ENCODE results near the gene SCN2B. TPM values are rescaled to one million over a fixed set of nuclear protein-coding genes. Genes with fewer than 3 reads are reported as not detected.
"Not testable (repeated sequence)": the region's sequence is repeated elsewhere in the genome, so short reads cannot be mapped to it uniquely, and the experiment has no call there.

Gene SCN2B
- total and polyA plus RNA-seq, 10 of the 15 experiments (the other 5 are each of a cell fraction or from before 2014, with no cell fraction given), result 0.01 TPM; not detected in 9

DNA sequence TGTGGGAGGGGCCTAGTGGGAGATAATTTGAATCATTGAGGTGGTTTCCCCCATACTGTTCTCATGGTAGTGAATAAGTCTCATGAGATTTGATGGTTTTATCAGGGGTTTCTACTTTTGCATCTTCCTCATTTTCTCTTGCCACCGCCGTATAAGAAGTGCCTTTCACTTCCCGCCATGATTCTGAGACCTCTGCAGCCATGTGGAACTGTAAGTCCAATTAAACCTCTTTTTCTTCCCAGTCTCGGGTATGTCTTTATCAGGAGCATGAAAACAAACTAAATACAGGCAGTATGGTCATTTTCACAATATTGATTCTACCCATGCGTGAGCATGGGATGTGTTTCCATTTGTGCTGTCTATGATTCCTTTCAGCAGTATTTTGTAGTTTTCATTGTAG is 16.4 kb upstream of the SCN2B start:
- H4K20me1 ChIP-seq (ENCODE audit: control insufficient read depth, insufficient read depth); H3K79me2 ChIP-seq (ENCODE audit: control insufficient read depth, insufficient read depth, low read length); H3K4me3 ChIP-seq; CTCF ChIA-PET; H3K36me3 ChIP-seq (ENCODE audit: control insufficient read depth in 2 of 2, insufficient read depth in 2 of 2, low read length in 1 of 2); FAIRE-seq; H3K27me3 ChIP-seq (replicated peaks in 1 of 2; ENCODE audit: control insufficient read depth in 2 of 2, insufficient read depth in 2 of 2, low read length in 1 of 2); H3K4me1 ChIP-seq (ENCODE audit: control insufficient read depth, insufficient read depth, low read length); ATAC-seq; POLR2A ChIA-PET; H2AFZ ChIP-seq (ENCODE audit: control insufficient read depth, low read depth, low read length); DNase-seq (ENCODE audit: low read depth, low spot score); H3K9ac ChIP-seq (ENCODE audit: control insufficient read depth, insufficient read depth, low read length); H3K4me2 ChIP-seq (ENCODE audit: control insufficient read depth, insufficient read depth); in situ Hi-C loops (cut with MboI); H3K27ac ChIP-seq (ENCODE audit: control insufficient read depth, insufficient read depth); H3K9me3 ChIP-seq (replicated peaks; ENCODE audit: control insufficient read depth, insufficient read depth, low read length); BruUV-seq (replicated peaks); intact Hi-C loops (cut with micrococcal nuclease; ENCODE audit: unreplicated experiment): not testable (repeated sequence)
- ChIA-PET SMC1A (ENCODE audit: uncharacterized antibody, unreplicated experiment) (interaction anchor here (2.1 kb wide), 1 partner anchor 10 kb away, joined by 6 read pairs; no protein-coding TSS in a partner anchor), RAD21 (ENCODE audit: unreplicated experiment) (interaction anchor here (1.7 kb wide), 1 partner anchor 103 kb away, joined by 5 read pairs; no protein-coding TSS in a partner anchor)
- TF ChIP-seq MEF2B (IDR thresholded peaks at IDR 0.05; ENCODE audit: partially characterized antibody, poor library complexity, severe bottlenecking) (peak; percentile 30), IKZF2 (IDR thresholded peaks at IDR 0.05) (peak in 1 of 2 experiments; percentile 24; a peak in 1 of 4 replicates)
- TF ChIP-seq, protein P1, sequence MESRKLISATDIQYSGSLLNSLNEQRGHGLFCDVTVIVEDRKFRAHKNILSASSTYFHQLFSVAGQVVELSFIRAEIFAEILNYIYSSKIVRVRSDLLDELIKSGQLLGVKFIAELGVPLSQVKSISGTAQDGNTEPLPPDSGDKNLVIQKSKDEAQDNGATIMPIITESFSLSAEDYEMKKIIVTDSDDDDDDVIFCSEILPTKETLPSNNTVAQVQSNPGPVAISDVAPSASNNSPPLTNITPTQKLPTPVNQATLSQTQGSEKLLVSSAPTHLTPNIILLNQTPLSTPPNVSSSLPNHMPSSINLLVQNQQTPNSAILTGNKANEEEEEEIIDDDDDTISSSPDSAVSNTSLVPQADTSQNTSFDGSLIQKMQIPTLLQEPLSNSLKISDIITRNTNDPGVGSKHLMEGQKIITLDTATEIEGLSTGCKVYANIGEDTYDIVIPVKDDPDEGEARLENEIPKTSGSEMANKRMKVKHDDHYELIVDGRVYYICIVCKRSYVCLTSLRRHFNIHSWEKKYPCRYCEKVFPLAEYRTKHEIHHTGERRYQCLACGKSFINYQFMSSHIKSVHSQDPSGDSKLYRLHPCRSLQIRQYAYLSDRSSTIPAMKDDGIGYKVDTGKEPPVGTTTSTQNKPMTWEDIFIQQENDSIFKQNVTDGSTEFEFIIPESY (IDR thresholded peaks at IDR 0.05), result 0 out of 2 replicates have a peak, but pooled peaks have one; percentile 54
- 47% methylated on average over 5 of the region's 5 CpGs for WGBS (ENCODE audit: insufficient coverage, insufficient replicate concordance, low lambda C conversion rate, missing lambda C conversion rate)

- H3K4me3 ChIP-seq; ATAC-seq; in situ Hi-C loops (cut with MboI); RAD21 ChIA-PET (ENCODE audit: unreplicated experiment); FAIRE-seq; SMC1A ChIA-PET (ENCODE audit: uncharacterized antibody, unreplicated experiment); DNase-seq (ENCODE audit: low read depth, low spot score); H3K27ac ChIP-seq (ENCODE audit: control insufficient read depth, insufficient read depth); H3K4me2 ChIP-seq (ENCODE audit: control insufficient read depth, insufficient read depth); H3K79me2 ChIP-seq (ENCODE audit: control insufficient read depth, insufficient read depth, low read length); H3K9ac ChIP-seq (ENCODE audit: control insufficient read depth, insufficient read depth, low read length); H3K4me1 ChIP-seq (ENCODE audit: control insufficient read depth, insufficient read depth, low read length); H3K9me3 ChIP-seq (replicated peaks; ENCODE audit: control insufficient read depth, insufficient read depth, low read length); H3K27me3 ChIP-seq (replicated peaks in 1 of 2; ENCODE audit: control insufficient read depth in 2 of 2, insufficient read depth in 2 of 2, low read length in 1 of 2); H2AFZ ChIP-seq (ENCODE audit: control insufficient read depth, low read depth, low read length); H3K36me3 ChIP-seq (ENCODE audit: control insufficient read depth in 2 of 2, insufficient read depth in 2 of 2, low read length in 1 of 2); H4K20me1 ChIP-seq (ENCODE audit: control insufficient read depth, insufficient read depth); BruUV-seq (replicated peaks); POLR2A ChIA-PET; intact Hi-C loops (cut with micrococcal nuclease; ENCODE audit: unreplicated experiment): not testable (repeated sequence)
- 43% methylated on average over 2 of the region's 2 CpGs for WGBS (ENCODE audit: insufficient coverage, insufficient replicate concordance, low lambda C conversion rate, missing lambda C conversion rate)
- CTCF ChIA-PET, result interaction anchor here (1.5 kb wide), 1 partner anchor 19 kb away, joined by 10 read pairs; no protein-coding TSS in a partner anchor
Observed at GRCh38 chr11:118190942-118191506, 14.6 kb upstream of the SCN2B start.
